Measurements from ENCODE around the gene KRT78.
"Not testable (repeated sequence)": the region's sequence is repeated elsewhere in the genome, so short reads cannot be mapped to it uniquely, and the experiment has no call there.

Gene KRT78

DNA sequence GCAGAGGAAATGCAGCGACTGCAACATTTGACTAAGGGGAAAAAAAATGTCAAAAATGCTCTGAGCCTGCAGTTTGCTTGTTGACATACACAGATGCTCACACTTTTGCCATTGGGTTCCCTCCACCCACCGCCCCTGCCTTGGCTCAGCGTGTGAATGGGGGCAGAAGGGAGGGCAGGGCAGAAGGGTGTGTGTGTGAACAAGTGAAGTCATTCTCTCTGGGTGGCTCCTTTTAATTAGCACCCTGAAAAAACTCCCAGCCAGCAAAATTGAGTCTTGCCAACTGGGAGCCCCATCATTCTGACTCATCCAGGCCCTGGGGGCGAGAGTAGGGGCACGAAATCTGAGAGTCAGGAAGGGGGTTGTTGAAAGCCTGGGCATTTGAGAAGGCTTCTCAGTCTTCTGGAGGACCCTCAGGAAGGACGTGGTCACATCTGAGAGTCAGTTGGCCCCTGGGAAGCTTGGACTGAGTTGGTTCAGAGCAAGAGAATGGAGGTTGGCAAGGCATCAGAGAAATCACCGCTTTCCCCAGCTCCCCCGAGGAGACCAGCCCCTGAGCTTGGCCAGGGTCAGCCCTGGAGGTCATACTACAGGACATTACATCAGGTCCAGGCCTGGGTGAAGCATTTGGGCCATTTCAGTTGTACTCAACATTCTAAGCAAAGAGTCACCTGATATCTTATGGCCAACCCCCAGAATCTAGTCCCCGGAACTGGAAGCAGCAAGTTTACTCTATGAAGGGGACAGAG, 22.7 kb upstream of the KRT78 start:
- DNase-seq, result peak; percentile 96

GRCh38 chr12:52870361-52871290, 21.8 kb upstream of the KRT78 start:
- peak; percentile 61 for DNase-seq

GRCh38 chr12:52867642-52868041, 18.8 kb upstream of the KRT78 start:
- DNase-seq, result no peak

DNA sequence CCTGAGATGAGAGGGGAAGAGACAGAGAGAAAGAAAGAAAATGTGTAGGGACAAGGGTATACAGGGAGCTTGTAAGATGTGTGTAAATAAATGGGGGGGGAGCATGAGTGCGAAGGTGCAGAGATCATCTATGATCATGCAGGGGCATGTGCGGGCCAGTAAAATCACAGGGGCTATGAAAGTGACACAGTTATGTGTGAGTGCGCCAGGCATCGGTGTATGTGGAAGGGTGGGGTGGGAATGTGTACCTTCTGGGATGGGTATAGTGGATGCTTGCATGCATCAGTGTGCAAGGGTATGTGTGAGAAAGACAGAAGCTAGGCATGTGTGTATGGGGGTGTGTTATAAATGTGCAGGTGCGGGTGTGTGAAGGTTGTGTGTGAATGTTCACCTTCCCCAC, 18.4 kb upstream of the KRT78 start:
- DNase-seq, result no peak

GRCh38 chr12:52865090-52865944, 16.5 kb upstream of the KRT78 start:
- DNase-seq, result peak; percentile 74

DNA sequence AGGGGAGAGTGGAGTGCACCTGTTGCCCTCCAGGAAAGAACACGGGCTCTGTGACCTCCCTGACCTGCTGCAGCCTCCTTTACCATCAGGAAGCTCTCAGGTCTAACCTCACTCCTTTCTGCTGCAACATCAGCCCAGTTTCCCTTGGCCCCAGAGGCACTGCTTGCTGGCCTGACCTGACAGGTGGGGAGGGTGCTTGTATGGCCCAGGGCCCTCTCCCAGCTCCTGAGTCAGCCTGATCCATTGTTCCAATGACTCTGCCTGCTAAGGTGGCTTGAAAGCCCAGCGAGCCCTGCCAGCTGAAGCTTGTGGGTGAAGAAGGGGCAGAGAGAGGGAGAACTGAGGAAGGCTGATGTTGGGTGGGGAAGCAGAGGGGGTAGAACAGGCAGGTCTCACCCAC, 13.2 kb upstream of the KRT78 start:
- no peak for DNase-seq

GRCh38 chr12:52861511-52861910, 12.7 kb upstream of the KRT78 start:
- no peak for DNase-seq

- peak; percentile 68 for DNase-seq
Observed at GRCh38 chr12:52860102-52860823, 11.5 kb upstream of the KRT78 start.

DNA sequence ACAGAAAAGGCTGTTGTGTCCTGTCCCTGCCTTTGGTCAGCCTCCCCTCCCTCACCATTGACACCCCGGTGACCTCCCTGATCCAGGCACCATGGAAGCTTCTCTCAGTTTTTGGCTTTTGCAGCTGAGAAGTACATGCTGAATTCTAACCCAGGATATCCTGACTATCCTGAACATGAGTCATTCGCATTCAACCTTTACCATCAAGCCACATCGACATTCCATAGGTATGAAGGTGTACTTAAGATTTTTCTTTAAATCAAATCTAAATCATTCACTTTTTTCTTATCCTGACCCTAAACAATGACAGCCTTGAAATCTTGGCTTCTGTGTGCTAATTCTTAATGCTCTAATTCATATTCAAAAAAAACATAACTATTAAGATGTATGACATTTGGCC, 8.7 kb upstream of the KRT78 start:
- no peak for DNase-seq

- no peak for DNase-seq
Observed at GRCh38 chr12:52856787-52857186, 8.0 kb upstream of the KRT78 start.

DNA sequence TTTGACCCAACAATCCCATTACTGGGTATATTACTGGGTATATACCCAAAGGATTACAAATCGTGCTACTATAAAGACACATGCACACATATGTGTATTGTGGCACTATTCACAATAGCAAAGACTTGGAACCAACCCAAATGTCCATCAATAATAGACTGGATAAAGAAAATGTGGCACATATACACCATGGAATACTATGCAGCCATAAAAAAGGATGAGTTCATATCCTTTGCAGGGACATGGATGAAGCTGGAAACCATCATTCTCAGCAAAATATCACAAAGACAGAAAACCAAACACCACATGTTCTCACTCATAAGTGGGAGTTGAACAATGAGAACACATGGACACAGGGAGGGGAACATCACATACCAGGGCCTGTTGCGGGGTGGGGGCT, 7.3 kb upstream of the KRT78 start:
- not testable (repeated sequence) for DNase-seq

DNA sequence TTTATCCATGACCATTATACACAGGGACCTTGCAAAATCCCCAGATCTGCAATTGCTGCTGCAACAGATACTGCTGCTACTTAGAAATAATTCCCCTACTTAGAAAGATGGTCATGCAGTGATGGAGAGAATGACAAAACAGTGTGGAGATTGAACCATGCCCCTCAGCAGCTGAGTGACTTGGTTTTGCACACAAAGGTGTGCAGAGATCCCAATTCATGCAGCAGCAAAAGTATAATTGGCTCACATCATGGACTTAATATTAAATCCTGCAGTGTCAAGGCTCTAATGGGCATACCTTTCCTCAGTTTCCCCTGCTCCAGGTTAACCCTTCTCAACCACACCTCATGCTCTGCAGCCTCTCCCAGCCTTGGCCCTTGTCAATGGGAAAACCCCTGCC, 3.0 kb upstream of the KRT78 start:
- no peak for DNase-seq

GRCh38 chr12:52850681-52851080, 1.9 kb upstream of the KRT78 start:
- DNase-seq, result no peak

- DNase-seq, result no peak
Observed at GRCh38 chr12:52849511-52849910, 717 bp upstream of the KRT78 start.

DNA sequence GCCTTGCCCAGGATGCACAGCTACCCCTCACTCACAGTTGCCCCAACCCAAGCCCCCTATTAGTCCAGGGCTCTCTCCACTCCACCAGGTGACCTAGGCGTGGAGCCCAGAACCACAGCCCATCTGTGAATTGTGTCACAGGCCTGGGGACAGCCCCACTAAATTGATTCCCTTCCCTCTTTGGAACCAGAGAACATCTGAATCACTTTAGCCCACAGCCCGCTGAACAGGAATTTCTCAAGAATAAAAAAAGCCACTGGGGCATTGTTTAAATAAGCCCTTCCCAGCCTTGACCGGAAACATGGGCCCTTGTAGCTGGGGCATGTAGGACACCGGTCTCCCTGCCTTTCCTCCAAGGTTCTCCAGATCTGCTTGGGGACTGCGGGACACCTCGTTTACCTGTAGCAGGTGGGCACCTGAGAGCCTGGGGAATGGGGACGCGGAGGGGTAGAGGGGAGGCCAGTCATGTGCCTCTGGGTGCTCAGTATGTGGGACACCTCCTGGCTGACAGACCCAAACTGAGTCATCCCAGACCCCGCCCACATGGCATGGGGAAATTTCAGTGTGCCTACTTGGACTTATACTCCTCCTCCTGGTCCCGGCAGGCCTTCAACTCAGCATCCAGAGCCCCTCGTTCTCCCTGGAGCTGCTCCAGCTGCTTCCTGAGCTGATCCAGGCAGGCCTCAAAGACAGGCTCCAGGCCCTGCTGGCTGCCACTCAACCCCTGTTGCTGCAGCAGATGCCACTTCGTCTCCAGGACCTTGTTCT, 1.3 kb downstream of the KRT78 start:
- peak; percentile 46 for DNase-seq

- no peak for DNase-seq
Observed at GRCh38 chr12:52846356-52846970, 2.3 kb downstream of the KRT78 start.

DNA sequence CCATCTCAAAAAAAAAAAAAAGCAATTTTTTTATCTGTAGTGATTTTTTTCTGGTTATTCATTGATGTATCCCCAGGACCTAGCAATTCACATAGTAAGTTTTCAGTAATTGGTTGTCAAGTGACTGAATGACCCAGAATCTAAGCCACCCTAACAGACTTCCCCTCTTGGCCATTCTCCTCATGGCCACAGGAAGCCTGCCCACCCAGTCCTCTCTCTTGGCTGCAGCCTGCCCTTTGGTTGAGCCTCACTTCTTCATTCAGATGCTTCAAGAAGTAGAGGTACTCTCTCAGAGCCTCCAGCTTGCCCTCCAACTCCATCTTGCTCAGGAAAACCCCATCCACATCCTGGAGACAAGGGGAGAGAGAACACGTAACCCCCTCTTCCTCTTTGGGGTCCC, 2.8 kb downstream of the KRT78 start:
- no peak for DNase-seq

GRCh38 chr12:52844386-52844785, 4.4 kb downstream of the KRT78 start:
- no peak for DNase-seq

GRCh38 chr12:52839436-52840105, 9.2 kb downstream of the KRT78 start:
- no peak for DNase-seq

- no peak for DNase-seq
Observed at GRCh38 chr12:52838609-52839435, 10.0 kb downstream of the KRT78 start.

Data from EL (cell line).